ENCODE measurements around the gene SCLY. TPM values are rescaled to one million over a fixed set of nuclear protein-coding genes. Genes with fewer than 3 reads are reported as not detected.

Gene SCLY
- total RNA-seq, 2 donors from 2014 or later = 13.3 to 33.7 TPM

DNA sequence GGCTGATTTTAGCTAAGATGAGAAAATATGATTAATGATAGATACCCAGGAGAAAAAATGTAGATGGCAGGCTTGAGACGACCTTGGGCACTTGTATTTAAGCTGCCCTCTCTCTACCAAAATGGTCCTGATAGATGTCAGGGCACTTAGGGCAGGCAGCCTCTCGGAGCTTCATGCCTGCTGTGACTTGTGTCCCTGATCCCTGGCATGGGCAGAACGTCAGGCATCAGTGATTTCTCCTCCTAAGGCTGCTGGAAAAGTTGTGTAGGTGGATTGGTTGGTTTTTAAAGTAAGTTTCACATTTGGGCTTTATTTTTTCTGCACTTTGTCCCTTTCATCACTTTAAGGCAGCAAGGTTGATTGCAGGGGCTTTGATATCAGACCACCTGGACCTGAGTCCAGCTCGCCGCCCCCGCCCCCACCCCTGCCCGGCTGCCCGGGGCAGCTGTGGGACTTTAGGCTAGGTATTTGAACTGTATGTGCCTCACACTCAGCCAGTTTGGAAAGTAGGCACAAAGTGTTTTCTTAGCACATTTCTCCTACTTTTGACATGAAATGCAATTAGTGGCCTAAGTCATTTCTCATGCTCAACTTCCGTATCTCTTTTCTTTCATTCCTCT is 35.0 kb upstream of the SCLY start:
- H3K9me3 ChIP-seq = no peaks in the 10 kb centered on the region
- H3K27ac ChIP-seq = no peak overlapping the region
- H3K36me3 ChIP-seq = peaks cover 12% of the 10 kb centered on the region
- DNase-seq (ENCODE audit: low spot score) (no peak), ATAC-seq (ENCODE audit: insufficient number of reproducible peaks, low FRiP score, low read depth) (no peak)
- no peaks in the 10 kb centered on the region for H3K27me3 ChIP-seq (replicated peaks; ENCODE audit: insufficient read depth)
- no peak overlapping the region for H3K4me3 ChIP-seq
- no peaks in the 10 kb centered on the region for H3K4me1 ChIP-seq (ENCODE audit: control insufficient read depth in 1 of 2, low read depth in 2 of 2)
- TF ChIP-seq, protein P1, sequence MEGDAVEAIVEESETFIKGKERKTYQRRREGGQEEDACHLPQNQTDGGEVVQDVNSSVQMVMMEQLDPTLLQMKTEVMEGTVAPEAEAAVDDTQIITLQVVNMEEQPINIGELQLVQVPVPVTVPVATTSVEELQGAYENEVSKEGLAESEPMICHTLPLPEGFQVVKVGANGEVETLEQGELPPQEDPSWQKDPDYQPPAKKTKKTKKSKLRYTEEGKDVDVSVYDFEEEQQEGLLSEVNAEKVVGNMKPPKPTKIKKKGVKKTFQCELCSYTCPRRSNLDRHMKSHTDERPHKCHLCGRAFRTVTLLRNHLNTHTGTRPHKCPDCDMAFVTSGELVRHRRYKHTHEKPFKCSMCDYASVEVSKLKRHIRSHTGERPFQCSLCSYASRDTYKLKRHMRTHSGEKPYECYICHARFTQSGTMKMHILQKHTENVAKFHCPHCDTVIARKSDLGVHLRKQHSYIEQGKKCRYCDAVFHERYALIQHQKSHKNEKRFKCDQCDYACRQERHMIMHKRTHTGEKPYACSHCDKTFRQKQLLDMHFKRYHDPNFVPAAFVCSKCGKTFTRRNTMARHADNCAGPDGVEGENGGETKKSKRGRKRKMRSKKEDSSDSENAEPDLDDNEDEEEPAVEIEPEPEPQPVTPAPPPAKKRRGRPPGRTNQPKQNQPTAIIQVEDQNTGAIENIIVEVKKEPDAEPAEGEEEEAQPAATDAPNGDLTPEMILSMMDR (IDR thresholded peaks at IDR 0.05) = no peak

DNA sequence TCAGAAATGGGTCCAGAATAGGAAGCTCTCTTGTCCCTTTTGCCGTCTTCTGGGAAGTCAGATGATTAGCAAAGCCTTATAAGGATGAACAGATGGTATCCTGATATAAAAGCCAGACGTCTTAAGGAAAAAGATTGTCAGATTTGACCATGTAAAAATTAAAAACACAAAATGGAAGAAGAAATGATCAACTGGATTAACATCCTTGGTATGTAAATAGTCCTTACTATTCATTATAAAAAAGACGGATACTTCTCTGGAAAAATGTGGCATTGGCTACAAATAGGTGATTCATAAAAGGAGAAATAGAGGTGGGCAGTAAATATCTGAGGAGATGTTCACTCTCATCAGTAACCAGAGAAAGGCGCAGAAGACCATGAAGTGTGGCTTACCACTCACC is 33.7 kb upstream of the SCLY start:
- no peak for ATAC-seq (ENCODE audit: insufficient number of reproducible peaks, low FRiP score, low read depth)

DNA sequence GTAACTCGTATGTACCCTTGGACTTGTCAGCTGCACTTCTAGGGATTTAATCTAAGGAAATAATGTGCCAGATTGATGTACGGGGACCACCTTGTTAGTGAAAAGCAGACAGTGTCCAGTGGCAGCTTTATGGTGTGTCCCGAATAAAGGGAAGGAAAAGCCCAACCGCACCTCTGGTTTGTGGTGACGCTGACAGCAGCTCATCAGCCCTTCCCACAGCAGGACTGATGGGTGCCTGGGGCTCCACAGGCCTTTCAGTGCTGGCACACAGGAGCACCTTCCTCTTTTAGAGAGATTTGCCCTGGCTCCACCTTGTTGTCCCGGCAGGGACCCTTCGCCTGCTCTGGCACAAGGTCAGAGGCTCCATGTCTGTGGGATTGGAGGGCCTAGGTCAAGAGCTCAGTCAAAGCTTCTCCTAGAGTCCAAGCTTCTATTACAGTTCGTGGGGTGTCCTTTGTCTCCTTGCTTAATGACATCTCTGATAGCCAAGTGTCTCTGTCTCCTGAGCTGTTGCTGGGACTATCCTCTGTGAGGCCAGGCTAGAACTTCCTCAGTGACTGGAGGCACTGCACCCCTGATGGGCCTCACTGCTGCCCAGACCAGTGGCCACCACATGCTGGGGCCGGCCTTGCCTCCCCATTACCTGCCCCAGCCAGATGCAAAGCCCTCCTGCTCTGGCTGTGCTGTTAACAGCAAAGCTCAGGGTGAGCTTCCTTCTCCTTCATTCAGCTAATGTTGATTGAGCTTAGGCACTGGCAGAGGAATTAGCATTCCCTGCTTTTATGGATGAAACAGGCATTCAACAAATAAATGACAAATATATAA is 33.0 kb upstream of the SCLY start:
- Histone ChIP-seq H3K9me3 (no peaks in the 10 kb centered on the region), H3K27me3 (replicated peaks; ENCODE audit: insufficient read depth) (no peaks in the 10 kb centered on the region), H3K4me3 (no peak overlapping the region), H3K27ac (no peak overlapping the region), H3K36me3 (peaks cover 17% of the 10 kb centered on the region), H3K4me1 (ENCODE audit: control insufficient read depth in 1 of 2, low read depth in 2 of 2) (no peaks in the 10 kb centered on the region)
- ATAC-seq (ENCODE audit: insufficient number of reproducible peaks, low FRiP score, low read depth) = no peak
- TF ChIP-seq, protein P1 (IDR thresholded peaks at IDR 0.05) = no peak
- DNase-seq (ENCODE audit: low spot score) = no peak

More for the DNA sequence above, 33.7 kb upstream of the SCLY start:
- H3K36me3 ChIP-seq = peaks cover 17% of the 10 kb centered on the region
- no peak for DNase-seq (ENCODE audit: low spot score)
- no peak overlapping the region for H3K4me3 ChIP-seq
- no peaks in the 10 kb centered on the region for H3K27me3 ChIP-seq (replicated peaks; ENCODE audit: insufficient read depth)
- H3K27ac ChIP-seq = no peak overlapping the region
- H3K9me3 ChIP-seq = no peaks in the 10 kb centered on the region
- no peaks in the 10 kb centered on the region for H3K4me1 ChIP-seq (ENCODE audit: control insufficient read depth in 1 of 2, low read depth in 2 of 2)
- TF ChIP-seq, protein P1 (IDR thresholded peaks at IDR 0.05) = no peak

DNA sequence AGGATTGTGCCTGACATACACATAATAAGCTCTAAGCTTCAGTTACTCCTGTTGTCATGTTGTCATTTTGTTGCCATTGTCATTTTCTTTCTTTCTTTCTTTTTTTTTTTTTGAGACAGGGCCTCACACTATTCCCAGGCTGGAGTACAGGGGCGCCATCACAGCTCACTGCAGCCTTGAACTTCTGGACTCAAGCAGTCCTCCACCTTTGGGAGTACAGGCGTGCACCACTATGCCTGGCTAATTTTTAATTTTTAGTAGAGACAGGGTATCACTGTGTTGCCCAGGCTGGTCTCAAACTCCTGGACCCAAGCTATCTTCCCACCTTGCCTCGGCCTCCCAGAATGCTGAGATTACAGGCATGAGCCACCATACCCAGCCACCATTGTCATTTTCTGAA is 30.9 kb upstream of the SCLY start:
- Histone ChIP-seq H3K9me3 (no peaks in the 10 kb centered on the region), H3K27ac (no peak overlapping the region), H3K36me3 (peaks cover 17% of the 10 kb centered on the region), H3K4me1 (ENCODE audit: control insufficient read depth in 1 of 2, low read depth in 2 of 2) (no peaks in the 10 kb centered on the region), H3K4me3 (no peak overlapping the region), H3K27me3 (replicated peaks; ENCODE audit: insufficient read depth) (no peaks in the 10 kb centered on the region)
- no peak for ATAC-seq (ENCODE audit: insufficient number of reproducible peaks, low FRiP score, low read depth)
- TF ChIP-seq, protein P1 (IDR thresholded peaks at IDR 0.05) = no peak
- DNase-seq (ENCODE audit: low spot score) = no peak

DNA sequence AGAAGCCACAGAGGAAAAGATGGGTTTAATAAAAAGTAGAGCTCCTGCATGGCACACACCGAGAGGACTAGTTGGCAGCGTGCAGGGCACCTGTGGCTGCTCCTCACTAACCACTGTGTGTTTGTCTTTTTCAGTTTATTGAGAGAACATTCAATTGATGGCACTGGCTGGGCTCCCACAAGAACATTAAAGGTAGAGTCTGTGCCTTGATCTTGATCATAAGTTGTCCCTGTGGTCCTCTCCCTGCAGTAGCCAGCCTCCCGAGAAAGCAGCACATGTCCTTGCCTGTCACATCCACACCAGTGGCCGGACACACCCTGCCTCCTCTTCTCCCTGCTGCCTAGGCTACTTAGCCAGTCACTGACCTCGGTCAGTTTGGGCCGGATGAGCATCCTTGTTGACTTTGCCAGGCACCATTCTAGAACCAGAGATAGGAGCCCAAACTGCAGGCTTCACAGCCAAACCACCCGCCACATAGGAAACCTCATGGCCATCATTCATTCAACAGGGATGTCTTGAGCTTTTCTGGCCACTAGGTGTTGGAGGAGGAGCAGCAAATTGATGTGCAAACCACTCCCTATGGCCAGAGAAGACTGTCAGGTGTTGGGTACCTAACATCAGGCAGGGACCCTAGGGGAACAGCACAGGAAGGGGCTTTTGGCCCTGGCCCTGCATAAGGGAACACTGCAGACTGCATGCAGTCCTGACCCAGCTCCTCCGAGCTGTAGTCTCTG is 30.2 kb upstream of the SCLY start:
- Histone ChIP-seq H3K27me3 (replicated peaks; ENCODE audit: insufficient read depth) (no peaks in the 10 kb centered on the region), H3K9me3 (no peaks in the 10 kb centered on the region), H3K27ac (no peak overlapping the region), H3K4me3 (no peak overlapping the region), H3K4me1 (ENCODE audit: control insufficient read depth in 1 of 2, low read depth in 2 of 2) (no peaks in the 10 kb centered on the region), H3K36me3 (peaks cover 17% of the 10 kb centered on the region)
- DNase-seq (ENCODE audit: low spot score) (no peak), ATAC-seq (ENCODE audit: insufficient number of reproducible peaks, low FRiP score, low read depth) (no peak)
- TF ChIP-seq, protein P1 (IDR thresholded peaks at IDR 0.05) = no peak

All from thoracic aorta (tissue), 2 donors.